Activated naive CD4-positive, alpha-beta T cell treated with anti-CD3 and anti-CD28 coated beads, Interleukin-2, amount 10 ng/mL, durations not matched to agents 7 days and 5 days (primary cell): ENCODE measurements around the gene ADCY9.

Source experiments
- CTCF ChIA-PET: fragments of 350-600 bp; sonication (Branson Sonifier 250); formaldehyde crosslinking; loops from one replicate; lab custom pipeline; 2021; ENCODE audit warnings: antibody characterized with exemption; lab: Charles Lee
- DNase-seq: peaks from one replicate; pipeline ENCODE4 v3.0.0-alpha.2; 2020
- H3K27ac Mint-ChIP-seq: one replicate; pipeline ENCODE4 v1.8.0; 2021; ENCODE audit warnings: mild to moderate bottlenecking, moderate library complexity, mixed read lengths
- H3K27me3 Mint-ChIP-seq: one replicate; pipeline ENCODE4 v1.8.0; 2021; ENCODE audit warnings: mild to moderate bottlenecking, mixed read lengths
- H3K36me3 Mint-ChIP-seq: one replicate; pipeline ENCODE4 v1.8.0; 2021; ENCODE audit warnings: mixed read lengths
- H3K4me1 Mint-ChIP-seq: one replicate; pipeline ENCODE4 v1.8.0; 2021; ENCODE audit warnings: mixed read lengths
- H3K4me3 Mint-ChIP-seq: one replicate; pipeline ENCODE4 v1.8.0; 2021; ENCODE audit warnings: mild to moderate bottlenecking, moderate library complexity, mixed read lengths
- H3K9me3 Mint-ChIP-seq: one replicate; pipeline ENCODE4 v1.8.0; 2021; ENCODE audit warnings: mixed read lengths

The ADCY9 gene

DNA sequence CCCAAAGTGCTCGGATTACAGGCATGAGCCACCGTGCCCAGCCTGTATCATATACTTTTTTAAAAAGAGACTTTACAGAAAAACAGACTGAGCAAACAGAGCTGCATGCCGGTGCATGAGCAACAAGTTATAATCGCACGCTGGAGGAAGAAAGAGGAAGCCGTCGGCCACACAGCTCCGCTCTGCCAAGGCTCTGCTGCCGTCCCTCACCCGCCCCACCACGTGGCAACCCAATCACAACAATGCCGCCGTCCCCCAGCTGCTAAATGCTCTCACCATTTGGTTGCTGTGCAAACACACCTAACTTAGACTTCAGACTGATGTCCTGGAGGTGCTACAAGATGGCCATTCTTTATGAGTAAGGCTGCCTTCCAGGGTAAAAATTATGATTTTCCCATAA is 83.5 kb downstream of the ADCY9 start:
- DNase-seq = peak; percentile 39
- no peak overlapping the region for H3K4me3 Mint-ChIP-seq
- no peaks in the 10 kb centered on the region for H3K9me3 Mint-ChIP-seq
- peaks cover 4% of the 10 kb centered on the region for H3K27me3 Mint-ChIP-seq
- no peaks in the 10 kb centered on the region for H3K36me3 Mint-ChIP-seq
- H3K4me1 Mint-ChIP-seq = peaks cover 6% of the 10 kb centered on the region
- CTCF ChIA-PET = interaction anchor here (0.6 to 0.7 kb wide), 2 partner anchors 33 to 106 kb away, joined by 3 read pairs; no protein-coding TSS in a partner anchor
- H3K27ac Mint-ChIP-seq = no peak overlapping the region

DNA sequence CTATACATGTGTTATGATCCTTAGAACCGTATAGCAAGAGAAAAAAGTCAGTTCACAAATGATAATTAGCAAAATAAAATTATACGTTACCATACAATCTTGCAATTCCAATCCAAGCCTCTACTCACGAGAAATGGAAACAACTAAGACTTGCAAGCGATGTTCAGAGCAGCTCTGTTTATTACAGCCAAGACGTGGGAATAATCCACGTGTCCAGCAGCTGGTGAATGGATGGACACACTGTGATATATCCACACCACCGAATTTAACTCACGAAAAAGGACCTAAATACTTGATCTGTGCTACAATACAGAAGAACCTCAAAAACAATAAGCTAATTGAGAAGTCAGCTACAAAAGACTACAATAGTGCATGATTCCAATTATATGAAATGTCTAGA is 88.1 kb downstream of the ADCY9 start:
- DNase-seq = no peak
- Mint-ChIP-seq H3K9me3 (no peaks in the 10 kb centered on the region), H3K27me3 (peaks cover 4% of the 10 kb centered on the region), H3K27ac (no peak overlapping the region), H3K4me3 (no peak overlapping the region), H3K36me3 (no peaks in the 10 kb centered on the region), H3K4me1 (peaks cover 6% of the 10 kb centered on the region)
- CTCF ChIA-PET = interaction anchor here (0.9 kb wide), 1 partner anchor 22 kb away, joined by 3 read pairs; no protein-coding TSS in a partner anchor

DNA sequence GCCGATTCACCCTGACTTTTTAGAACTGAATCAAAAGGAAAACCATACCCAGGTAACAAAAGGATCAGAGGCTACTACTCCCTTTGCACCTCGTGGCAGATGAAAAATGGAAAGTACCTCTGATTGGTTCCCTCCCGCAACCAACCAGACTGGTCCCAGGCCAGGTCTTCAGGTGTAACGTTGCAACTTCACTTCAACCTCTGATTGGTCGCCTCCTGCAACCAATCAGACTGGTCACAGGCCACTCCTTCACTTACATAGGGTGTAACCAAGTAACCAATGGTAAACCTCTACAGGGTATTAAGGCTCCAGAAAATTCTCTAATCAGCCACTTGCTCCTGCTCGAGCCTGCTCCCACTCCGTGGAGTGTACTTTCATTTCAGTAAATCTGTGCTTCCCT is 89.4 kb downstream of the ADCY9 start:
- H3K27ac Mint-ChIP-seq = no peak overlapping the region
- no peaks in the 10 kb centered on the region for H3K9me3 Mint-ChIP-seq
- no peaks in the 10 kb centered on the region for H3K27me3 Mint-ChIP-seq
- CTCF ChIA-PET = no interaction called here
- H3K4me3 Mint-ChIP-seq = no peak overlapping the region
- H3K36me3 Mint-ChIP-seq = no peaks in the 10 kb centered on the region
- H3K4me1 Mint-ChIP-seq = peaks cover 2% of the 10 kb centered on the region
- DNase-seq = no peak

DNA sequence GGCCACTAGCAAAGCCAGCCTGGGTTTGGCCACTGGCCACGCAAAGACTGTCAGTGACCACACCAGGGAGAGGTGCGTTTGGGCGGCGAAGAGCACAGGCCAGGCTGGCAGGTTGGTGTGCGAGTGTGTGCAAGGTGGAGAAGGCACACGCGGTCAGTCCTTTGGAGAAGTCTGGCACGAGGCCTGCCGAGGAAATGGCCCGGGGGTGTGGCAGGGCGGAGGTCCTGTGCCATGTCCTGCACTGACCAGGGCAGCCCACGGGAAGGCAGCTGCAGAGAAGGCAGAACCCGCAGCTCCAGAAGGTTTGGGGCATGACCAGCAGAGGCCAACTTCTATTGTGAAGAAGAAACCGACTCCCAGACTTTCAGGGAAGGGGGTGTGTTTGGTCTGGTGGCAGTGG is 90.8 kb downstream of the ADCY9 start:
- H3K27ac Mint-ChIP-seq = no peak overlapping the region
- peaks cover 2% of the 10 kb centered on the region for H3K4me1 Mint-ChIP-seq

DNA sequence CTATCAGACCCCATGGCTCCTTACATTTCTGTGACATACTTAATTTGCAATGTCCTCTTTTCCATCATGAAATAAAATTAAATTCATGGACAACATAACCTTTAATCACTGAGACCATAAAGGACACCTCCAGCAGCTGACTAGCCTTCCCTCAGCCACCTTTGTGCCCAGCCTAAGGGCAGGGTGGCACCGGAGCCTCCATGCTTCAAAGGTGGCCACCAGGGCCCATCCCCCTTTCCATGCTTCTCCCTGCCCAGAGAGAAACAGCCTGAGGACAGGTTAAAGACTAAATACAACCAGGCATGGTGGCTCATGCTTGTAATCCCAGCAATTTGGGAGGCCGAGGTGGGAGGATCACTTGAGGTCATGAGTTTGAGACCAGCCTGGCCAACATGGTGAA is 94.3 kb downstream of the ADCY9 start:
- no peak for DNase-seq
- no peak overlapping the region for H3K27ac Mint-ChIP-seq
- H3K4me1 Mint-ChIP-seq = peaks cover 11% of the 10 kb centered on the region
- H3K9me3 Mint-ChIP-seq = no peaks in the 10 kb centered on the region
- H3K4me3 Mint-ChIP-seq = no peak overlapping the region
- H3K36me3 Mint-ChIP-seq = no peaks in the 10 kb centered on the region
- CTCF ChIA-PET = no interaction called here
- no peaks in the 10 kb centered on the region for H3K27me3 Mint-ChIP-seq

More for the DNA sequence above, 90.8 kb downstream of the ADCY9 start:
- Mint-ChIP-seq H3K36me3 (no peaks in the 10 kb centered on the region), H3K4me3 (no peak overlapping the region), H3K27me3 (no peaks in the 10 kb centered on the region), H3K9me3 (no peaks in the 10 kb centered on the region)
- CTCF ChIA-PET = no interaction called here
- no peak for DNase-seq

DNA sequence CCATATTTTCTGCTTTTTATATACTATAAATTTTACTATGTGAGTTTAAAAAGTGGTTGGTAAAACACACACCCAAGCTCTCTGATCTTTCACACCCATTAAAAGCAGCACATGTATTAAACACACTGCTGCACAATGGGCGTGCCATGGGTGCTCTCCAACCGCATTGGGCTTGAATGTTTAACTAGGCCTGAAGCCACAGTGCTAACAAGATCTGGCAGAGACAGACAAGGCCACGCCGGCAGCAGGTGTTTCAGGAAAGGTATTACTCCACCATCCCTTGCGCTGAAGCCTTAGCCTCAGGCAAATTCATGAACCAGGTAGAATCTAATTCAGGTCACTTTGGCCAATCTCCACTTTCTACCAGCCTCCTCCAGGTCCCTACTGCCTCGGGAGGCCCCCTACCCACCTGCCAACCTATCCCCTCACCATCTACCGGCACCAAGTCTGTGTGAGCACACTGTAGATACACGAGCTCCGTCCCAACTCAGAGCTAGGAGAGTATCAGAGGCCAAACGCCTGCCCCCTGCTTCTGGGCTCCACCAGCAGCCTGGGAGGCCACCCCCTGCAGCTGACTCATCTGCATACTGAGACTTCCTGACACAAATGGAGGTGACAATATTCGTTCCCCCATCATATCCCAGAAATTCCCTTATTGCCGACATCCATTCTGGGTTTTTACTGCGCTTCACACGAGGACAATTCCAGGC is 95.0 kb downstream of the ADCY9 start:
- H3K4me3 Mint-ChIP-seq = no peak overlapping the region
- H3K36me3 Mint-ChIP-seq = no peaks in the 10 kb centered on the region
- no peak overlapping the region for H3K27ac Mint-ChIP-seq
- H3K9me3 Mint-ChIP-seq = no peaks in the 10 kb centered on the region
- CTCF ChIA-PET = no interaction called here
- H3K4me1 Mint-ChIP-seq = peaks cover 11% of the 10 kb centered on the region
- DNase-seq = no peak
- no peaks in the 10 kb centered on the region for H3K27me3 Mint-ChIP-seq

DNA sequence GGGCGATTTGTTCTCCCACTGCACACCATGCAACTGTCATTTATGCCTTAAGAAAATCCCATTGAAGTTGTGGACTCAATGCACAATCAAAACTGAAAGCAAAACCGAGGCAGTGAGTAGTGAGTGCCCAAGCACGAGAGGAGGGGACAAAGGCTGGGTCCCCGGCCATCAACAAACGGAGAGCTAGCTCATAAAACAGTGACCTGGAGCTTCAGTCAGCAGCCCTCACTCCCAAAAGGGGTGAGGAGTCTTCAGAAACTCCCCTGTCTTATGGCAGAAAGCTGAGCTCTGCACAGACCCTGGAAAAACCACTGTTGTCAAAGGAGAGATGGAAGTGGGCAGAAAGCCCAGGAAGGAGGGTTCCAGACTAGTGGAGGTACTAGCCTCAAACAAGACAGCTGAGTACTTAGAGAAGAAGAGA is 96.9 kb downstream of the ADCY9 start:
- Mint-ChIP-seq H3K27me3 (no peaks in the 10 kb centered on the region), H3K4me1 (peaks cover 11% of the 10 kb centered on the region), H3K27ac (peak overlapping the region; percentile 79), H3K9me3 (no peaks in the 10 kb centered on the region), H3K36me3 (no peaks in the 10 kb centered on the region), H3K4me3 (no peak overlapping the region)
- DNase-seq = peak; percentile 28
- CTCF ChIA-PET = no interaction called here

DNA sequence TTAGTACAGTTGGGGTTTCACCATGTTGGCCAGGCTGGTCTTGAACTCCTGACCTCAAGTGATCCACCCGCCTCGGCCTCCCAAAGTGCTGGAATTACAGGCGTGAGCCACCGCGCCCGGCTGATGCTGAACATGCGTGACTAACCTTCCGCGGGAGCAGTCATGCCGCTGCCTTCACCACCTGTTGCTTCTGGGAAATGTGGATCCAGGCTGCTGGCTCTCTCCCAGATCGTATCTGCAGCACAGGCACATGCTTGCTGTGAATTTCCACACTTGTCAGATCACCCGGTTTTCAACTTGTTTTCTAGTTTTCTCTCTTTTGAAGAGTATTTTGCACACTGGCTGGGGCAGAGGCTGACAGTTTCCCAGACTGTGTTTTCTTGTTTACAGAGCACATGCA is 97.9 kb downstream of the ADCY9 start:
- Mint-ChIP-seq H3K27ac (no peak overlapping the region), H3K4me3 (no peak overlapping the region), H3K27me3 (no peaks in the 10 kb centered on the region), H3K9me3 (no peaks in the 10 kb centered on the region), H3K4me1 (peaks cover 11% of the 10 kb centered on the region), H3K36me3 (no peaks in the 10 kb centered on the region)
- CTCF ChIA-PET = no interaction called here
- no peak for DNase-seq

DNA sequence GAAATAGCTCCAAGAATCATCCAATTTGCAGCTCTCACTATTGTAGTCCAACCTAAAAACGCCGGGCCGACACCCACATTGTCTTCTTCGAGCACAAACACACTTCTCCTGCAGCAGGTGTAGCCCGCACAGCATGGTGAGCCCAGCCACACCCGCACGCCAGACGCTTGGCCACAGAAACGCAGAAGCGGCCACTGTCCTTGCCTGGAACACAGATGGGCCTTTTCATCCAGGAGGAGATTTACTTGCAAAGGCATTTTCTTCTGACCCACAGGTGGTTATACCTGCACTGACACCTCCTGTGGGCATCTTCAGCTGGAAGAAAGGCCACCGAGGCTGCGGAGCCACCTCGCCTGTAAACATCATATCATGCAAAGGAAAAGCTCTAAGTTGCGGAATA is 98.4 kb downstream of the ADCY9 start:
- Mint-ChIP-seq H3K36me3 (no peaks in the 10 kb centered on the region), H3K27ac (no peak overlapping the region), H3K27me3 (no peaks in the 10 kb centered on the region), H3K4me1 (peaks cover 11% of the 10 kb centered on the region), H3K9me3 (no peaks in the 10 kb centered on the region), H3K4me3 (no peak overlapping the region)
- no peak for DNase-seq
- CTCF ChIA-PET = no interaction called here

DNA sequence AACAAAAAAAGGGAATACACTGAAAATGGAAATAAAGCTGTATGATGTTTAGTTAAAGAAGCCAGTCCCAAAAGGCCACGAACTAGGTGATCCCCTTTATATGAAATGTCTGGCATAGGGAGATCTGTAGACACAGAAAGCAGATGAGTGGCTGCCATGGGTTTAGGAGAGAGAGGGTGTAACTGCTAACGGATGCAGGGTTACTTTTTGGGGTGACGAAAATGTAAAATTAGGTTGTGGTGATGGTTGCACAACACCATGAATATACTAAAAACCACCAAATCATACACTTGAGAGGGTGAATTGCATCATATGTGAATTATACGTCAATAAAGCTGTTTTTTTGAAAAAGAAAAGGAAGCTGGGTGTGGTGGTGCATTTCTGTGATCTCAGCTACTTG is 99.6 kb downstream of the ADCY9 start:
- DNase-seq = no peak
- Mint-ChIP-seq H3K27me3 (no peaks in the 10 kb centered on the region), H3K9me3 (no peaks in the 10 kb centered on the region), H3K4me3 (no peak overlapping the region), H3K4me1 (peaks cover 11% of the 10 kb centered on the region), H3K27ac (no peak overlapping the region), H3K36me3 (no peaks in the 10 kb centered on the region)
- CTCF ChIA-PET = no interaction called here

DNA sequence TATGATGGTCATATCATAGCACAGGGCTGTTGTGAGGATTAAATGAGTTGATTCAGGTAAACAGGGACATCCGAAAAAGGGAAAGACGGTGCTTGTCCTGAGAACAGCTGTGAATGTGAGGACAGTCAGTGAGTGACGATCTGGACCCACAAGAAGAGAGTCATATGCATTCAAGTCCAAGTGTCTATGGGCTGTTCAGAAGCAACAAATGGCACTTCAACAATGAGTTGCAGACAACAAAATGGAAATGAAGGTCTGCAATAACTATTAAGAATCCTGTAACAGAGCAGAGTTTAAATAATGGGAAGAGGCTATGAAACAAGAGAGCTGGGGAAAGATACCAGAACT is 100.3 kb downstream of the ADCY9 start:
- Mint-ChIP-seq H3K27ac (no peak overlapping the region), H3K4me1 (peaks cover 11% of the 10 kb centered on the region), H3K9me3 (no peaks in the 10 kb centered on the region), H3K4me3 (no peak overlapping the region), H3K36me3 (no peaks in the 10 kb centered on the region), H3K27me3 (no peaks in the 10 kb centered on the region)
- CTCF ChIA-PET = no interaction called here
- DNase-seq = no peak

DNA sequence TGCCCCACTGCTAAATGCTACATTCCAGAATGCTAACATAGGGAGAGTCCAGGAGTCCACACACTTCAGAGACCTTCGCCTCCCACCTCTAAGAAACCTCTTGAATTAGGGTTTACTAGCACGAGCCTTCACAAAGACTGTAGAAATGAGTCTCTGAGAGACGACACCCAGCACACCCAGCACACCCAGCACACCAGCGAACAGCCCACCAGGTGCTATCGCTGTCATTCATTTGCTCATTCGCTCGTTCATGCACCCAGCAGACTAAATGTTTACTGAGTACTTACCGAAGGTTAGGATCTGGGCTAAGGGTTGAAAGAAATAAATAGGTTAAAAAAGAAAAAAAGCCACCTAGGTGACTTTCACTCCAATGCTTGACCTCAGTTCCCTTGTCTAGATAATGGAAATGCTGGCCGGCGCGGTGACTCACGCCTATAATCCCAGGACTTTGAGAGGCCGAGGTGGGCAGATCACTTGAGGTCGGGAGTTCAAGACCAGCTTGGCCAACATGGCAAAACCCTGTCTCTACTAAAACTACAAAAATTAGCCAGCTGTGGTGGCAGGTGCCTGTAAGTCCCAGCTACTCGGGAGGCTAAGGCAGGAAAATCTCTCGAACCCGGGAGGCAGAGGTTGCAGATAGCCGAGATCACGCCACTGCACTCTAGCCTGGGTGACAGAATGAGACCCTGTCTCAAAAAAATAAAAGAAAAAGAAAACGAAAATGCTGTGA is 100.8 kb downstream of the ADCY9 start:
- H3K4me1 Mint-ChIP-seq = peaks cover 11% of the 10 kb centered on the region
- no peak overlapping the region for H3K27ac Mint-ChIP-seq
- no peaks in the 10 kb centered on the region for H3K27me3 Mint-ChIP-seq
- H3K9me3 Mint-ChIP-seq = no peaks in the 10 kb centered on the region
- CTCF ChIA-PET = no interaction called here
- H3K36me3 Mint-ChIP-seq = no peaks in the 10 kb centered on the region
- DNase-seq = no peak
- no peak overlapping the region for H3K4me3 Mint-ChIP-seq

DNA sequence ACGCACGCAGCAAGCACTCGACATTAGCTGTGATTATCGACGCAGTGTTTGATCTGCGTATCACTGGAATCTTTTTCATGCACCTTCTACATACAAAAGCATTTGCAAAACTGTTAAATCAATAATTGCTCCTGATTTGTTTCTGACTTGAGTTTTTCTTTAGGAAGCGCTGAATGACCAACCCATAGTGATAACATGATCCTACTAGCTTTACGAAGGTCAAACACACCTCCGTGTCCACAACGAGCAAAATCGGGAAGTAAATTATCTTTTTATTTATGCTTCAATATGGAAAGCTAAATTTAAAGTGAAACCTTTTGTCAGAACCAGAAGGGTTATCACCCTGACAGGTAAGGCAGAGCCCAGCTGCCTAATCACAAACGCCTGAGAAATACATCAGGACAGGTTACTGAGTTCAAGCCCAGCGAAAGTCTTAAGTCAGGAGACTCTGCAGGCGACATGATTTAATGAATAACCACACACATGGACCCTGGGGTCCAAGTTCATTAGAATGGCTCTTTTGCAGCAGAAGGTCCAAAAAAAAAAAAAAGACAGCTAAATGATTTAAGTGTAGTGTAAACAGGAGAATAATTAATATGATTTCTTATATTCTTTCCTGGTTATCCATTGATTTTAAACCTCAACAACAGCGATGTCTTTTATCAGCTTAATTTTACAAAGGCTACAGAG is 104.2 kb downstream of the ADCY9 start:
- CTCF ChIA-PET = no interaction called here
- H3K4me1 Mint-ChIP-seq = no peaks in the 10 kb centered on the region
- no peaks in the 10 kb centered on the region for H3K9me3 Mint-ChIP-seq
- no peak overlapping the region for H3K27ac Mint-ChIP-seq
- DNase-seq = no peak
- no peaks in the 10 kb centered on the region for H3K27me3 Mint-ChIP-seq
- H3K36me3 Mint-ChIP-seq = no peaks in the 10 kb centered on the region
- no peak overlapping the region for H3K4me3 Mint-ChIP-seq

DNA sequence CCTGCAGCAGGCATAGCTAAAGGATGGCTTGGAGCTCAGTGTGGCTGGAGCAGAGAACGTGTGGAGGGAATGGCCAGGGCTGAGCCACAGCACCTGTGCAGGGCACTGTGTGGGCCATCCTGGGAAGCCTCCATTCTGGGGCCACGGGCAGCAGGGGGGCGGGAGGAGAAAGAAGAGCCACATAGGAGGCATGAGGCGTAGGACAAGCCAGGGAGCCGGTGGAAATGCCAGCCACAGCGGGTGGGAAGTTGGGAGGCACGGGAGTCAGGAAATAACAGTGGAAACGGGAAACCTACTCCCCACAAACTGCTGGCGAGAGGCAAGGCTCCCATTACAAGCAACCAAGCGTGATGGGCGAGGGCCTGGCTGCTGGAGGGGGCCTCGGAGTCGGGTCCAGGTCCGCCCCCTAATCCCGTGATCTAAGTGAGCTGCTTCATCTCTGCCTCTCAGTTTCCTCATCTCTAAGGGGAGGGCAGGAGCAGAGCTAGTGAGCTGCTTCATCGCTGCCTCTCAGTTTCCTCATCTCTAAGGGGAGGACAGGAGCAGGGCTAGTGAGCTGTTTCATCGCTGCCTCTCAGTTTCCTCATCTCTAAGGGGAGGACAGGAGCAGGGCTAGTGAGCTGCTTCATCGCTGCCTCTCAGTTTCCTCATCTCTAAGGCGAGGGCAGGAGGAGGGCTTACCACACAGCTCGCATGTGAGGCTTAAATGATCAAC is 104.9 kb downstream of the ADCY9 start:
- no peak overlapping the region for H3K4me3 Mint-ChIP-seq
- H3K27ac Mint-ChIP-seq = no peak overlapping the region
- CTCF ChIA-PET = no interaction called here
- no peak for DNase-seq
- no peaks in the 10 kb centered on the region for H3K9me3 Mint-ChIP-seq
- H3K36me3 Mint-ChIP-seq = no peaks in the 10 kb centered on the region
- H3K27me3 Mint-ChIP-seq = no peaks in the 10 kb centered on the region
- H3K4me1 Mint-ChIP-seq = no peaks in the 10 kb centered on the region
